Dermis microvascular lymphatic vessel endothelial cell (primary cell): Measurements from ENCODE around the gene ZNF512. TPM values are rescaled to one million over a fixed set of nuclear protein-coding genes. Genes with fewer than 3 reads are reported as not detected.
"Not testable (repeated sequence)": the region's sequence is repeated elsewhere in the genome, so short reads cannot be mapped to it uniquely, and the experiment has no call there.

Source experiments
- DNase-seq, 2 donors: peaks; one replicate each; pipeline versions ENCODE4 v3.0.0 to v3.0.0-alpha.2; 2010; ENCODE audit warnings: low read depth in 2 of 2
- total RNA-seq: library from RNA; depleted of rRNA; stranded (reverse); fragments of >200 nt; gene quantifications from 2 replicates; pipeline ENCODE4 v1.2.1, GENCODE V29; 2014

Gene ZNF512, protein sequence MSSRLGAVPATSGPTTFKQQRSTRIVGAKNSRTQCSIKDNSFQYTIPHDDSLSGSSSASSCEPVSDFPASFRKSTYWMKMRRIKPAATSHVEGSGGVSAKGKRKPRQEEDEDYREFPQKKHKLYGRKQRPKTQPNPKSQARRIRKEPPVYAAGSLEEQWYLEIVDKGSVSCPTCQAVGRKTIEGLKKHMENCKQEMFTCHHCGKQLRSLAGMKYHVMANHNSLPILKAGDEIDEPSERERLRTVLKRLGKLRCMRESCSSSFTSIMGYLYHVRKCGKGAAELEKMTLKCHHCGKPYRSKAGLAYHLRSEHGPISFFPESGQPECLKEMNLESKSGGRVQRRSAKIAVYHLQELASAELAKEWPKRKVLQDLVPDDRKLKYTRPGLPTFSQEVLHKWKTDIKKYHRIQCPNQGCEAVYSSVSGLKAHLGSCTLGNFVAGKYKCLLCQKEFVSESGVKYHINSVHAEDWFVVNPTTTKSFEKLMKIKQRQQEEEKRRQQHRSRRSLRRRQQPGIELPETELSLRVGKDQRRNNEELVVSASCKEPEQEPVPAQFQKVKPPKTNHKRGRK
- 10.0 and 11.9 TPM in 2 replicates for total RNA-seq

- DNase-seq, result peak; percentile 73 to 84
Observed at GRCh38 chr2:27582695-27583389, at the start of gene ZNF512. TSS of gene ZNF512 (plus strand) at chr2:27583042. CDS start at chr2:27583113, 71 bp downstream.

- DNase-seq, result peak; percentile 31 to 39
Observed at GRCh38 chr2:27537287-27537686, 45.6 kb upstream of the ZNF512 start.

DNA sequence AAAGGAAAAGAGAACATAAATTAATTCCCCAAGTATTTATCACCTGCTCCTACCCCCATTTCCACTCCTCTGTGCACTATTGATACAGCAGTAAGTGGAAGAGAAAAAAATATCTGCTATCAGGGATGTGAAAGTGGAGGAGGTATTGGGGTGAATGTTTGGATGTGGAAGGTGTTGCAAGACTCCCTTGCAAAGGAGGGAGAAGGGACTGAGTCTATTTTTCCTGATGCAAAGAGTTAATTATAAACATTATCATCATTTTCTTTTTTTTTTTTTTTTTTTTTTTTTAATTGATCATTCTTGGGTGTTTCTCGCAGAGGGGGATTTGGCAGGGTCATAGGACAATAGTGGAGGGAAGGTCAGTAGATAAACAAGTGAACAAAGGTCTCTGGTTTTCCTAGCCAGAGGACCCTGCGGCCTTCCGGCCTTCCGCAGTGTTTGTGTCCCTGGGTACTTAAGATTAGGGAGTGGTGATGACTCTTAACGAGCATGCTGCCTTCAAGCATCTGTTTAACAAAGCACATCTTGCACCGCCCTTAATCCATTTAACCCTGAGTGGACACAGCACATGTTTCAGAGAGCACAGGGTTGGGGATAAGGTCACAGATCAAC, 43.9 kb upstream of the ZNF512 start:
- not testable (repeated sequence) for DNase-seq

DNA sequence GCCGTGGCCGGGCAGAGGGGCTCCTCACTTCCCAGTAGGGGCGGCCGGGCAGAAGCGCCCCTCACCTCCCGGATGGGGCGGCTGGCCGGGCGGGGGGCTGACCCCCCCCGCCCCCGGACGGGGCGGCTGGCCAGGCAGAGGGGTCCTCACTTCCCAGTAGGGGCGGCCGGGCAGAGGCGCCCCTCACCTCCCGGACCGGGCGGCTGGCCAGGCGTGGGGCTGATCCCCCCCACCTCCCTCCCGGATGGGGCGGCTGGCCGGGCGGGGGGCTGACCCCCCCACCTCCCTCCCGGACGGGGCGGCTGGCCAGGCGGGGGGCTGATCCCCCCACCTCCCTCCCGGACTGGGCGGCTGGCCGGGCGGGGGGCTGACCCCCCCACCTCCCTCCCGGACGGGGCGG, 43.2 kb upstream of the ZNF512 start:
- not testable (repeated sequence) for DNase-seq

GRCh38 chr2:27544143-27544821, 38.6 kb upstream of the ZNF512 start:
- DNase-seq, result no peak

- no peak for DNase-seq
Observed at GRCh38 chr2:27545348-27546141, 37.3 kb upstream of the ZNF512 start.

- no peak for DNase-seq
Observed at GRCh38 chr2:27549303-27549702, 33.5 kb upstream of the ZNF512 start.

DNA sequence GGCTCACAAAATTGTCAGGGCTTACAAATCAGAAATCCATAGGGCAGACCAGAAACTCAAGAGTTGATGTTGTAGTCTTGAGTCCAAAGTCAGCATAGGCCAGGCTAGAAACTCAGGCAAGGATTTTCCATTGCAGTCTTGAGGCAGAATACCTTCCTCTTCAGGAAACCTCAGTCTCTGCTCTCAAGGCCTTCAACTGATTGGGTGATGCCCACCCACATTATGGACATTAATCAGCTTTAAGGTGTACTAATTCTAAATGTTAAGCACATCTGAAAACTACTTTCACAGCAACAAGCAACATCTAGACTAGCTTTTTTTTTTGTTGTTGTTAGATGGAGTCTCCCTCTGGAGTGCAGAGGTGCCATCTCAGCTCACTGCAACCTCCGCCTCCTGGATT, 31.3 kb upstream of the ZNF512 start:
- DNase-seq, result no peak

GRCh38 chr2:27552941-27553340, 29.9 kb upstream of the ZNF512 start:
- DNase-seq, result no peak

- not testable (repeated sequence) for DNase-seq
Observed at GRCh38 chr2:27554451-27554850, 28.4 kb upstream of the ZNF512 start.

DNA sequence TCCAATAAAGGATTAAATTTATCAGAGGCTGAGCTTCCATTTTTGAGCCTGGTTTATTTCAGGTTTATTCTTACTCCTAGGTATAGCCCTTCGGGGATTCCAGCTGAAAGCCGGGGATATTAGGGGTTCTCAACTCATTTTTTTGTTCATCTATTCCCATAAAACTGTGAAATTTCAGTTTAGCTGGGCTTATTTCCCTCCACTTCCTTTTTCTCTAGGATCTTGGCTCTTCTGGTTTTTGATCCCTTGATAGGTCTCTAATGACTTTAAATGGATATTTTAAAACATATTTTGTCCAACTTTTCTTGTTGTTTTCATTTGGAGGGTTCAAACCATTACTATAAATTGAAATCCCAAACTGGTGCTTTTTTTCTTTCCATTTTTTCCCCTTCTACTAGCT, 23.6 kb upstream of the ZNF512 start:
- DNase-seq, result no peak

DNA sequence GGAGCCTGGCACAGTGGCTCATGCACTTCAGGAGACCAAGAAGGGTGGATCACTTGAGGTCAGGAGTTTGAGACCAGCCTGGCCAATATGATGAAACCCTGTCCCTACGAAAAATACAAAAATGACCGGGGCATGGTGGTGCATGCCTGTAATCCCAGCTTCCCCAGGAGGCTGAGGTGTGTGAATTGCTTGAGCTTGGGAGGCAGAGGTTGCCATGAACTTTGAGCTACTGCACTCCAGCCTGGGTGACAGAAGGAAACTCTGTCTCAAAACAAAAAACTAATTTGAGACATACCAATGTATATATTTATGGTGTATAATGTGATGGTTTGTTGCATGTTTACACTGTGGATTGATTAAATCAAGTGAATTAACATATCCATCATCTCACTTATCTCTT, 21.8 kb upstream of the ZNF512 start:
- no peak for DNase-seq

DNA sequence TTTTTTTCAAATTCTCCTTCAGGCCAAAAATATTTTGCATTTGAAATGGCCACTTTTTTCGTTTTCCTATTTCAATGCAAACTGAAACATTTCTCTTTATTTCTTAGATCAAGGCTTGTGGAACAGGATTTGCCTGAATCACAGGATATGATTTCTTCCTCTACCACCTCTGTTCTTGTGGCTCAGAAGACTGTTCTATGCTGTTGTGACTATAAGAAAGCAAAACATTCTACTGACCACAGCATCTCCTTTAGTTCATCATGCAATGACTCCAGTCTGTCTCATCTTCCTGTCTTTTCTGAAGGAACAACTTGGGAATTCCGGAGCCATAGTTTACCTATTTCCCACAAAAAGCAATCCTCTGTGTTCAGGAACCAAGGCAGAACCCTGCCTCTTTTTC, 16.2 kb upstream of the ZNF512 start:
- peak in 1 of 2 donors; percentile 83 for DNase-seq

- DNase-seq, result no peak
Observed at GRCh38 chr2:27569398-27569797, 13.4 kb upstream of the ZNF512 start.

- DNase-seq, result no peak
Observed at GRCh38 chr2:27571197-27571596, 11.6 kb upstream of the ZNF512 start.

GRCh38 chr2:27571681-27572080, 11.2 kb upstream of the ZNF512 start:
- no peak for DNase-seq

DNA sequence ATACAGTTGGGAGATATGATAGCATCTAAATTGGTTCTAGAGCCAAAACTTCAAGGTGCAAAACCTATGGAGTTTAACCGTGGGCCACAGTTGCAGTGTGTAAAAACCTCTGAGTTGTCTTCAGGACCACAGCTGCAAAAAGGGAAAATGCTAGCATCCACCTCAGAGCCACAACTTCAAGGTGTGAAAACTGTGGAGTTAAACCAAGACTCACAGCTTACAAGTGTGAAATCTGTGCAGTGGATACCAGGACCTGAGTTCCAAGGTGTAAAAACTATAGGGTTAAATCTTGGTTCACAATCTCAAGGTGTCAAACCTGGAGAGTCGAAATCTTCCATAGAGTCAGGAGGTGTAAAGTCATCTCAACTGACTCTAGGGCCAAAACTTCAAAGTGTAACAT, 10.4 kb upstream of the ZNF512 start:
- DNase-seq, result no peak

DNA sequence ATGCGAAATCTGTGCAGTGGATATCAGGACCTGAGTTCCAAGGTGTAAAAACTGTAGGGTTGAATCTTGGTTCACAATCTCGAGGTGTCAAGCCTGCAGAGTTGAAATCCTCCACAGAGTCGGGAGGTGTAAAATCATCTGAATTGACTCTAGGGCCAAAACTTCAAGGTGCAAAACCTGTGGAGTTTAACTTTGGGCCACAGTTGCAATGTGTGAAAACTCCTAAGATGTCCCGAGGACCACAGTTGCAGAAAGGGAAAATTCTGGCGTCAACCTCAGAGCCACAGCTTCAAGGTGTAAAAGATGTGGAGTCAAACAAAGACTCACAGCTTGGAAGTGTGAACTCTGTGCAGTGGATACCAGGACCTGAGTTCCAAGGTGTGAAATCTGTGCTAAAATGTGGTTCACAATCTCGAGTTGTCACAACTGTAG, 9.8 kb upstream of the ZNF512 start:
- DNase-seq, result no peak

- no peak for DNase-seq
Observed at GRCh38 chr2:27573452-27573851, 9.4 kb upstream of the ZNF512 start.

DNA sequence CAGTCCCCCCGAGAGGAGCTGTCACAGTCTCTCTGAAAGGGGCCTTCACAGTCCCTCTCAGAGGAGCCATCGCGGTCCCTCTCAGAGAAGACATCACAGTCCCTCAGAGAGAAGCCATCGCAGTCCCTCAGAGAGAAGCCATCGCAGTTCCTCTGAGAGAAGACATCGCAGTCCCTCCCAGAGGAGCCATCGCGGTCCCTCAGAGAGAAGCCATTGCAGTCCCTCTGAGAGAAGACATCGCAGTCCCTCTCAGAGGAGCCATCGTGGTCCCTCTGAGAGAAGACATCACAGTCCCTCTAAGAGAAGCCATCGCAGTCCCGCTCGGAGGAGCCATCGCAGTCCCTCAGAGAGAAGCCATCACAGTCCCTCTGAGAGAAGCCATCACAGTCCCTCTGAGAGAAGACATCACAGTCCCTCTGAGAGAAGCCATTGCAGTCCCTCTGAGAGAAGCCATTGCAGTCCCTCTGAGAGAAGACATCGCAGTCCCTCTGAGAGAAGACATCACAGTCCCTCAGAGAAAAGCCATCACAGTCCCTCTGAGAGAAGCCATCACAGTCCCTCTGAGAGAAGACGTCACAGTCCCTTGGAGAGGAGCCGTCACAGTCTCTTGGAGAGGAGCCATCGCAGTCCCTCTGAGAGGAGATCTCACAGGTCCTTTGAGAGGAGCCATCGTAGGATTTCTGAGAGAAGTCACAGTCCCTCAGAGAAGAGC, 1.3 kb upstream of the ZNF512 start:
- DNase-seq, result no peak
